NCI-H460 (cell line): ENCODE measurements around the gene AQP12B. TPM values are rescaled to one million over a fixed set of nuclear protein-coding genes. Genes with fewer than 3 reads are reported as not detected.

Experiments
- DNase-seq: peaks from one replicate; pipeline ENCODE4 v3.0.0-alpha.2; 2016; ENCODE audit warnings: low read depth; ENCODE audit errors: extremely low read depth
- total RNA-seq: library from RNA; depleted of rRNA; stranded (reverse); fragments of >200 nt; shearing (Covaris generic); gene quantifications from 2 replicates; pipeline ENCODE4 v1.2.3, GENCODE V29; 2014

Gene AQP12B
- total RNA-seq, 1 experiment from 2014 or later, result not detected

DNA sequence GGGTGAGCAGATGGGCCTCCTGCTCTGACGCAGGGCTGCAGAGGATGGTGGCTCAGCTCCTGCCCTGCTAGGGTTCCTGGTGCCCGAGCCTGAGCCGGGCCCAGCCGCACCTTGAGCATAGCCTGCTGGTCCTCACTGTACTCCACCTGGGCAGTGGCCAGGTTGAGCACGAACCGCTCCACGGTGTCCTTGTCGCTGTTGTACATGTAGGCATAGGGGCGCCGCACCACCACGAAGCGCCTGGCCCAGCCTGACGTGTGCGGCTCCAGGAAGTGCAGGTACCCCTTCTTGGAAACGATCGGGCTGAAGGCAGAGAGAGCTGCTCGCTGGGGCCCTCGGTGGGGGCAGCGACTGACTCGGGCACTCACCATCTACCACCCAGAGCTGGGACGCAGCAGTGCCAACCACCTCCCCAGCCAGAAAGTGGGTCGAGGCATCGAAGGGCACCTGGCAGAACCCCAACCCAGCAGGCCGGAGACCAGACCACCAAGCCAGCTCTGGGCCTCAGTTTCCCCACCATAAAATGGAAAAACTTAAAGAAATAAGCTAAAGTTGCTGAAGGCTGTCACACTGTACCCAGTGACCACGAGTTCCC, 36.3 kb upstream of the AQP12B start:
- DNase-seq, result no peak

DNA sequence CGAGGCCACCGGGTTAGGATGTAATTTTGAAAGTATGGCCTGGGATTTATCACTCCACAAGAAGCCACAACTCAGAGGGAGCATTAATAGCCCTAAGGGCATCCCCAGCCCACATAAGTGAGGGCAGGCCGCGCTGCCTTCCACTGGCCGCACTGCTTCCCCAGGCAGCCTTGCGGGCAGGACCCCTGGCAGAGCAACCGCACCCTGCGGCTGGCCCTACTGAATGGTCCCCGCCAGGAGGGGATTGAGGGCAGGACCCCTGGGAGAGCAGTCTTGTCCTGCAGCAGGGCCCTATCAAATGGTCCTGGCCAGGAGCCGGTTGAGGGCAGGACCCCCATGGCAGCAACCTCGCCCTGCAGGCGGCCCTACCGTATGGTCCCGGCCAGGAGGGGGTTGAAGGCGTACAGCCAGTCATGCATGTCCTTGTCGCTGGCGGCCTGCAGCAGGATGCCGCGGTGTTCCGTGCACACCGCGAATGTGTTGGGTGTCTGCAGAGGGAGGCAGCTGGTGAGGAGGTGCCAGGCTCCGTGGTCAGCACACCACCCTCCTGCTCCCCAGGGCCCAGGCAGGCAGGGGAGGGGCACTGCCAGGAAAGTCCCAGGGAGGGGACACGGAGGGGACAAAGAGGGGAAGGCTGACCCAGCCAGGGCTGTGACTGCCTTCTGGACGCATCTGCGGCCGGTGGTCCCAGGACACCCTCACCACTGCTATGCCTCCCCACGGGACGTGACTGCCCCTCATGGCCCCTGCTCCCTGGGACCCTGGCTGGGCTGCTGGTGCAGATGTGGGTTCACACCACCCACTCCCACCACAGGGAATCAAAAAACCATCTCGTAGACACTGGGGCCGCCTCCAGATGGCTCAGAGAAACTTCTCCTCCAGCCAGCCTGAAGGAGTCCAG, 35.2 kb upstream of the AQP12B start:
- no peak for DNase-seq

DNA sequence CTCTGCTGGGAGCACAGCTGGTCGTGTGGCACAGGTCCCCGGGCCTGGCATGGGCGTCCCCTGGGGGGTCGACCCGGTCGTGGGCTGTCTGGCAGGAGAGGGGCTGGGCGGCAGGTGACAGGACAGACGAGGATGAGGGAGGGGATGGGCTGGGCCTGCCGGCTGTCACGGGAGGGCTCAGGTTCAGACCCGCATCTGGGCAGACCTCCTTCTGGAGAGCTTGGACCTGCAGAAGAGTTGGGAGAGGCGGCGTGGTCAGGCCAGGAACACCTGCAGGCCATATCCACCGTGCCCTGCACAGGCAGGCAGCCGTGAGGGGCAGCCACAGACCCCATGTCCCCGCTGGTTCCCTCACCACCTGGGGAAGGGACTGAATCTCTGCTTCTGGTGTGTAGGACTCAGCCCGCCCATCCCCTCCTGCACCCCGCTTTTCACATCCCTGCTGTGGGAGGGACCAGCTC, 34.5 kb upstream of the AQP12B start:
- no peak for DNase-seq

DNA sequence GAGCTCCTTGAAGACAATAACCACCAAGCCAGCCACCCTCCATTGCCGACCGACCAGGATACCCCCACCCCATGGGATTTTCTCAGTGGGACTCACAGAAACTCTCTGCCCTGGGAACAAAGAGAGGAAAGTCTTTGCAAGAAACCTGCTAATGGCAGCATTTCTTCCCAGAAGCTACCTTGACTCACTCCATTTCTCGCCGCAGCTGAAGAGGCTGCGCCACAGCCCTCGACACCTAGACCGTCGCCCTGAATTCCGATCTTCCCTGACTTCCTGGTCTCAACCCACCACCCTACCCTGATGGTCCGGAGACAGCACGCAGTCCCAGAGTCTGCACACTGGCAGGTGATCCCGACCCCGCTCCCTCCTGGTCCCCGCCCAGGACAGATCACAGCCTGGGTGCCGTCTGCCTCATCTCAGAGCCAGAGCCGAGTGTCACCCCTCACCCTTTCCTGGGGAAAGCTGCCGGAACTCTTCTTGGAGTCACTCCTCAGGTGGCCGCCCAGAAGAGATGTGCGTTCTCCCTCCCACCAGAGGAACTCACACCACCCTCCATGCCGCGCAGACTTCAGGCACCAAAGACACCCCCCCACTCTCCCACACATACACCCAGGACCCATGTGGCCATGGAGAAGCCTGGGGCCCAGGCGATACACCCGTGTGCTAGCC, 33.6 kb upstream of the AQP12B start:
- DNase-seq, result no peak

DNA sequence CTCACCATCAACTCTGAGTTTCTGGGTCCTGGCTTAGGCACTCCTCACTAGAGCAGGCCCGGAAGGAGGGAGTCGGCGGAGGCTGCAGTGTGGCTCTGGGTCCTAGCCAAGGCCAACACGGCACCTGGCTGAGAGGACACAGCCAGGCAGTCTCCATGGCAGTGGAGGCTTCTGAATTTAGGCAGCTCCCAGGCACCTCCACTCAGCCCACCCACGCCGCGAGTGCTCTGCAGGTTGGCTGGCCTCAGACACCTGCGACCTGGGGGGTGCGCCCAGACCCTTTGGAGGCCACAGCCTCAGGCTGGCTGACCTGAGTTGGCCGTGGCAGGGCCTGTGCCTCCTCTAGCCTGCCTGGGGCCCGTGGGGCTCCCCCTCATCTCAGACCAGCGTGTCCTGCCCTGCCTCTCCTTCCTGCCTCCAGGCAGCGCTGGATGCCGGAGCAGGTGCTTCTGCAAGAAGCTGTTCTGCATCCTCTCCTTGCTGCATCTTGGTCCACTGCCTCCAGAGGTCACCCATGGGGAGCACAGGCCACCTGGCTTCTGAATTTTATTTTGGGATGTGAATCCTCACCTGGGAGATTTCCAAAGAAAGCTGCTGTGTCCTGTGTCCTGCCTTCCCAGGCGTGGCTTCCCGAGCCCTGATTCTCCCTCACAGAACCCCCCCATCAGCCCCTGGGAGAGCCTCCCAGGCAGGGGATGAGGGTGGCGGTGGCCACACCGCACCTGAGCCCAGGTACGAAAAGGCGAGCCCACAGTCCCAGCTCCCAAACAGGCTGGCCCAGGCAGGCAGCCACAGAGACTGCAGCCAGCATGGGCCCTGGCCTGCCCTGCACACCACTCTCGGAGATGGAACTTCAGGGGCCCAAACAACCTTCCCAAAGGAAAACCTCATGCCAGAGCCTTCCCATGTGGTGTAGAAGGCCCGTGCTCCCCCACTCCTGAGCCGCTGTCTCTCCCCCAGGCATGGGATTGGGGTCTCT, 32.4 kb upstream of the AQP12B start:
- DNase-seq, result no peak

DNA sequence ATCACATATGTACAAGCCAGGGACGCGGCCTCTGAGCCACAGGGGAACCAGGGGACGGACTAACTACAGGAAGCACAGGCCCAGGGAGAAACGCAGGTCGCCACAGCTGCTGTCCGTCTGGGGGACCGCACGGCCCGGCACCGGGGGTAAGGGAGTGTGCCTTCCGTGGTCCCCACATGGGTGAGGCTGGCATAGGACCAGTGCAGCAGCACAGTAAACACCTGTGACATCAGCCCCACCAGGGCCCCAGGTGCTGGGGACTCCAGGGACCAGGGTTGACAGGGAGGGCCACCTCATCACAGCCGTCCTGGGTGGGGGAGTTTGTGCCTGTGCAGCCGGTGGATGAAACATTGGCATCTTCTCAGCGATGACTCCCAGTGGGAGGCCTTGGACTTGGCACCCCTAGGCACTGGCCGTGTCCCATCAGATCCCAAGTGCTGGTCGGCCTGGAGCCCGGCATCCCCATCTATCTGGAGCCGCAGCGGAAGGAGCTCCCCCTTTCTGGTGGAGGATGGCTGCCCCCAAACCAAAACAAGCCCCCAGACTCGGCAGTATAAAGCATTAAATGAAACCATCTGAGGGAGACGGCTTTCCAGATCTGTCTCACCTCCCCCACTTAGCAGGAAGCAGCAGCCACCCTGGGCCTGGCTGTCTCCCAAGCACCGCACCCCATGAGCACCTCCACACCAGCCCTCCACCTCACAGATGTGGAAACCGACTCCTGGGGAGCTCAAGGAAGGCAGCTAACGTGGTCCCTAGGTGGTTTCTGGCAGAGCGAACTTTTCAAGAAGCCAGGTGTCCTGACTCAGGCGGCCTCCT, 31.5 kb upstream of the AQP12B start:
- DNase-seq, result no peak

DNA sequence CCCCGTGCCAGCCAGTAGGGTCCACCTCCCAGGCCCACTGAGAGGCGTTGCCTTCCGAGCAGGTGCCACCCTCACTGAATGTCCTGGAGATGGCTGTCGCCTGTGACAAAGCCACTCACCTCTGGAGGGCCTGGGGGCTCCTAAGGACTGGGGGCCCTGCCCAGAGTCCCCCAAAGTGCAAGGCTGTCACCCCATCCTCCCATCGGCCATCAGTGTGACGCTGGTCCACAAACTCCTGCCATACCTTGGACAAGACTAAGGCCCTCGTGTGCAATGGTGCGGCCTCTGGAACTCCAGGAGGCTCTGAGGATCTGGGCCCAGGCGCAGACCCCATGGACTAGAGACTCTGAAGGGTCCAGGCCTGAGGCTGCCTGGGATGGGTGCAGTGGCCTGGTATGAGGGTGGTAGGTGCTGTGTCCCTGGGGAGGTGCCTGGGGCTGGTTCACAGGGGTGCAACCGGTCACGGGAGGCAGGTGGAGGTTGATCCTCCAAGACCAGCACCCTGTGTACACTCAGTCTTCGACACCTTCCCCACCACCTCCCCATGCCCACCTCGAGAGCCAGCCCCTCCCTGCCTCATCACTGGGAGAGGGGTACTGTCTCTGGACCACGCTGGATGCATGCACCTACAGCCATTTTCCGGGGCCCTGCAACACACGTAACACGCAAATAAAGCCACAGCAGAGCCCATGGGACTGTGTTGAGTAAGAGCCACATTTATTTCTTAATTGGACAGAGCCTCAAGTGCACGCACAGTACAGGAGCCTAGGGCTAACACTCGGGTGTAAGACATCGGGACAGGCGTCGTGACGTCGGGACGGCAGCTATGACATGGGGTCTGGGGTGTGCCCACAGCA, 30.6 kb upstream of the AQP12B start:
- no peak for DNase-seq

DNA sequence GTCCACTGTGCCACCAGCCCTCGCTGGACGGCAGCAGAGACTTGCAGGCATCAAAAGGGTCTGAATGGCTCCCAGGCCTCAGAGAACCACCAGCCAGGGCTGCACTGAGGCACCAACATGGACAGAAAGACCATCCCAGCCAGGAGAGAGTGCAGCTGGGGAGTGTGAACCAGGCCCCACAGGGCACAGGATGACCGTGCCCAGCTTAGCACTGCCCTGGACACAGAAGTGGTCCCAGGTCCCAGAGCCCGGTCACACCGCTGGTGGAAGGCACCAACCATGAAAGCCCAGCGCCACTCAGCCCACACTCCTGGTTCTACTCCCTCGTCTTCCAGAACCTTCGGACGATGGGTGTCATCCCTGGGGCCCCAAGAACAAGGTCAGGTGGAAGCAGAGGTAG, 29.4 kb upstream of the AQP12B start:
- DNase-seq, result no peak

DNA sequence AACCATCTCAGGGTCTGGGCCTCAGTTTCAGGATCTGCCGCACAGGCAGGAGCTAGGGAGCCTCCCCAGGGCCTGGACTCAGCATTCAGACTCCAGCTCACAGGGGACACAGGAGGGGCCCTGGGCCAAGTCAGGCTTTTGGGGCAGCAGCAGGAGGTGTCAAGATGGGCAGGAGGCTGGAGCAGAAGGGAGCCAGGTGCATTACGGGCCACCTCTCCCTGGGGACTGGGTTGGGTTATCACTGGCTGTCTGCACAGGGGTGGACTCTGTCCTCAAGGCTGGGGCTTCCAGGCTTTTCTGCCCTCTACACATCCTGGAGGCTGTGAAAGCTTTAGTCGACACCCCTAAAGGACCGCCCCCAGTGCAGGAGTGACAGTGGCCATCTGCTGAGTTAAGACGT, 29.0 kb upstream of the AQP12B start:
- DNase-seq, result no peak

DNA sequence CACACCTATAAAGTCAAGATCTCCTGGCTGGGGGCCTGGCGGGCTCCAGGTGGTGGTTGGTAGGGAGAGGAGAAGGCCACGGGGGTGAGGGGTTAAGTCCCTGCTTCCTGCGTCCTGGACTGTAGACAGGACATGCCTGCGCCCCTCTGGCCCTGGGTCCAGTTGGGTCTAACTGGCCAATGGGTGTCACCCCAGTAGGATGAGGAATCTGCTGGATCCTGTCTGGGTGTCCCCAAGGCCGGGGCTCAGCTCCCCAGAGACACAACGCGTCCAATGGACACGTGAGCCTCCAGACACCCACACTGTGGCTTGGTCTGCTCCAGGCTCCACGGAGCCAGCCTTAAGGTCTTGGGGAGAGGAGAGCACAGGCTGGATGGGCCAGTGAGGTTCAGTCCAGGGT, 28.6 kb upstream of the AQP12B start:
- no peak for DNase-seq

DNA sequence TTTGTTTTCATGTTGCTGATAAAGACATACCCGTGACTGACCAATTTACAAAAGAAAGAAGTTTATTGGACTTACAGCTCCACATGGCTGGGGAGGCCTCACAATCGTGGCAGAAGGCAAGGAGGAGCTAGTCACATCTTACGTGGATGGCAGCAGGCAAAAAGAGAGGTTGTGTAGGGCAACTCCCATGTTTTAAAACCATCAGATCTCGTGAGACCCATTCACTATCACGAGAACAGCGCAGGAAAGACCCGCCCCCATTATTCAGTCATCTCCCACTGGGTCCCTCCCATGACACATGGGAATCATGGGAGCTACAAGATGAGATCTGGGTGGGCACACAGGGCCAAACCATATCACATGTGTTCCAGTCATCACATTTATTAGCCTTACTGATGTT, 25.8 kb upstream of the AQP12B start:
- DNase-seq, result no peak

DNA sequence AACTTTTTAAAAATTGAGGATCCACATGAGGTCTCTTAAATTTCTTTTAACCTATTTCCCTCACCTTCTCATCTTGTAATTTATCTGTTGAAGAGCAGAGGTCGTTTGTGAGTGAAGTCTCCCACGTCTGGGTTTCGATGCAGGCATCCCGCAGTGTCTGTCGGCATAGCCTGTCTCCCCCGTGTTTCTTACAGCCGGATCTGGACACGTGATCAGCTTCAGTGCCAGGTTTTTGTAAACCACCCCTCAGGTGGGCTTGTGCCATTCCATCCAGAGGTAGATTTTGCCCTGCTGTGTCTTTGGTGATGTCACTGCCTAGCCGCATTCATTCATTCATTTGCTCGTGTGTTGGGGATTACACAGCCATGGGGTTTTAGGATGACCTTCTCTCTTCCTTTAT, 25.1 kb upstream of the AQP12B start:
- no peak for DNase-seq

DNA sequence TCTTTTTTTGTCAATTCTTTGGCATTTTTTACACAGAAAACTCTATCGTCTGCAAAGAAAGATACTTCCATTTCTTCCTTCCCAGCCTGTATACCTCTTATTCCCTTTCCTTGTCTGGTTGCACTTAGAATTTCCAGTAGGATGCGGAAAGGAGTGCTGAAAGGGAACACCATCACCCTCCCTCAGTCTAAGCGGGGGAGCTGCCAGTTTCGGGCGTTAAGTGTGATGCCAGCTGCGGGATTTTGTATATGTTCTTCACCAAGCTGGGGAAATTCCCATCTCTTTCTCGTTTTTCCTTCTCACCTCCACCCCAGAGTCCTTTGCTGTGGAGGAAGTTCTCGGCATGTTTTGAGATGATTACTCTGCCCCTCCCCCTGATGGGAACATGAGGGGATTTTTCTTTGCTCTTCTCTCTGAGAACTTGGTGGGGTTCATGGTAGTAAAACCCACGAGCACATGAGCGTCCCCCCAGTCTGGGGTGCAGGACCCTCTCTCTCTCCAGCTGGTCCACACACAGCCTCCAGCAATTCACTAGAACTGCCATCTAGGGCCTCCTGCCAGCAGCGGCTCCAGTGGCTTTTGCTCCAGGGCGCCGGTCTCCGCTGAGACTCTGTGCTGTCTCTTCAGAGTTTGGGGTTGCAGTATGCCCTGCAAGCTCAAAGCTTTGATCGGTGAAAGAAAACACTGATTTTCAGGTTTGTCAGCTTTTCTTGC, 24.5 kb upstream of the AQP12B start:
- no peak for DNase-seq

DNA sequence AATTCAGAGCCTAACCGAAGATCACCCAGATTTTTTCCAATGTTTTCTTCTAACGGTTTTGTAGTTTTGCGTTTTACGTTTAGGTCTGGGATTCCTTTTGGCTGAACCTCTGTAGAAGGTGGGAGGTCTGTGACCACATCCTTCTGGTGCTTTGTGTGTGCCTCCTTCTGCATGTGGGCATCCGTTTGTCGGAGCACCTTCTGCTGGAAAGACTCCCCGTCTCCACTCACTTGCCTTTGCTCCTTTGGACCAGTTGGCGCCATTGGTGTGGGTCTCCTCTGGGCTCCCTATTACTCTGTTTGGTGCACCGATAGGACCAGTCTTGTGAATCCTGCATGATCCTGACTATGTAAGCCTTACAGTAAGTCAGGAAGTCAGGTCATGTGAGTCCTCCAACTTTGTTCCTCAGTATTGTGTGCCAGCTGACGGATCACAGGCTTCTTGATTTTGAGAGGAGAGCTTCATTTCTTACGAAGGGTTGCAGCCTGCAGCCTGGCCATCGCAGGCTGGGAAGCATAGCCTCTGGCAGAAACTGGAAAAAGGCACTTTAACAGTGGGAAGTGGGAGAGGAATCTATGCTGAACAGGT, 22.6 kb upstream of the AQP12B start:
- no peak for DNase-seq

DNA sequence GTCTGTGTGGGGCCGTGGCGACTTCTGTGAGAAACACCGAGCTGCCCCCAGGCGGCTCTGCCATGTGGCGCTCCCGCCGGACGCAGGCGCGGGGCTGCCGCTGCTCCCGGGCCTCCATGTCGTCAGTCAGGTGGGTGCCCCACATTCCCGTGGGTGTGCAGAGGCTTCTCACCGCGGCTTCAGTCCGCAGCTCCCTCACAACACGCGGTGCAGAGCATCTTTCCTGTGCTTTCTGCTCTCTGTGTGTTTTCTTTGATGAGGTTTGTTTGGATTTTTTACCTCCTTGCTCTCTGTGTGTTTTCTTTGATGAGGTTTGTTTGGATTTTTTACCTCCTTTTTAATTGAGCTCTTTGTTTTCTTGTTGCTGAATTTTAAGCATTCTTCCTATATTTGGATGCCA, 22.0 kb upstream of the AQP12B start:
- DNase-seq, result no peak

DNA sequence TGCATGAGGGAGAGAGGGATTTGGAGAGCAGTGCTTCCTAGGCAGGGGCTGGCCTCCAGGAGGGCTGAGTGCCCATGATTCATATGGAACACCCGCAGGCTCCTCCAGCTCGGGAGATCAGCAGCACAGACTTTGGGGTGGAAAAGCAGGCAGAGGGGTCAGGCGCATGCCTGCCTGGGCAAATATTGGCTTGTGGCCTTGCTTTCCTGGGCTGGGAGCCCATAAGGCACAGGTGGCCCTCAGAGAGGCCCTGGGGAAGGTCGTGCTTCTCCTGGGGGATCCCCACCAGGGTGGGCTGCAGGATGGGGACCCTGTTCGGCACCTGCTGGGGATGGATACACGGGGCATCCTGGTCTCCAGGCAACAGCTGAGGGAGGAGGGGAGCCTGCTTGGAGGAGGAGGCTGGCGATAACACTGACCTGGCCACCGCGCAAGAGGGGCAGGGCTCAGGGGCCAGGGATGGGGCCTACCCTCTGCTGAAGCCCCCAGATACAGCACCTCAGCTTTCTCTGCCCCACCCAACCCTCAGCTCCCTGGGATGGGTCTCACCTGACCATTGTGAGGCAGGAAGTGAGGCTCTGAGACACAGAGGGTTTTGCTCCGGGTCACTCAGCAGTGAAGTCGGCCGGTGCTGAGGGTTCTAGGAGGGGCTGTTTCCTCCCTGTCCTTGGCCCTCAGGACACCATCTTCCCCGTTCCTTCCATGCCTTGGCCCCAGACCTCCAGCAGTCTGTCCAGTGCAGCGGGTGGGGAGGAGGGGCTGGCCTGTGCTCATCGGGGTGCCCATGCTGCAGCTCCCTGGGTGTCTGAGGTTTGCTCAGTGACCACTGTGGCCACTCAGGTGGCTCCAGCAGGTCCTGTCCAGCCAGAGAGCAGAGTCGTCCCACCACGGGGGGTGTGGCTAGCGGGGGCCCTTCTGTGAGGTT, 21.0 kb upstream of the AQP12B start:
- DNase-seq, result no peak

DNA sequence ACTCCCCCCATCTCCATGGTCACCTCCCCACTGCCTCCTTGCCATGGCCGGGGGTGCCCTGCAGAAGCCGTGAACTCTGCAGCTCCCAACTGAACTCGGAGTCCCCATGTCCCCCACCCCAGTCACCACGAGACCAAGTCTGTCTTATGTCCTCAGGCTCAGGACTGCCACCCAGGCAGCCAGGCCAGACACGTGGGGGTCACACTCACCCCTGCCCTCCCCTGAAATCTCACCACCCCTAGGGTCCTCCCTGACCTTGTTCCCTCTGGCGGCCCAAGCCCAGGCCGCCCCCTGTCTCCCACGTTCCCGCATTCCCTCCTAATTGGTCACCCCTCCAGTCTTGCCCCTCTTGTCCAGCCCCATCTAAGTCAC, 19.9 kb upstream of the AQP12B start:
- DNase-seq, result no peak
